HFF-Myc (cell line): Measurements from ENCODE around the gene CIAO2B.

ENCODE experiments used
- DNase-seq: peaks from one replicate; pipeline ENCODE4 v3.0.0-alpha.2; 2011; ENCODE audit warnings: low read depth; ENCODE audit errors: extremely low read depth
- H3K4me3 ChIP-seq: replicated peaks from 2 replicates; pipeline ENCODE4 v1.5.1; 2011; ENCODE audit warnings: low read depth, mild to moderate bottlenecking, control low read depth, low read length
- TF ChIP-seq, protein P1 (sequence below): IDR thresholded peaks from 2 replicates; pipeline ENCODE4 v1.5.1; 2012; ENCODE audit warnings: mild to moderate bottlenecking, low read depth, low read length, control low read depth; ENCODE audit errors: missing control alignments

Gene CIAO2B

DNA sequence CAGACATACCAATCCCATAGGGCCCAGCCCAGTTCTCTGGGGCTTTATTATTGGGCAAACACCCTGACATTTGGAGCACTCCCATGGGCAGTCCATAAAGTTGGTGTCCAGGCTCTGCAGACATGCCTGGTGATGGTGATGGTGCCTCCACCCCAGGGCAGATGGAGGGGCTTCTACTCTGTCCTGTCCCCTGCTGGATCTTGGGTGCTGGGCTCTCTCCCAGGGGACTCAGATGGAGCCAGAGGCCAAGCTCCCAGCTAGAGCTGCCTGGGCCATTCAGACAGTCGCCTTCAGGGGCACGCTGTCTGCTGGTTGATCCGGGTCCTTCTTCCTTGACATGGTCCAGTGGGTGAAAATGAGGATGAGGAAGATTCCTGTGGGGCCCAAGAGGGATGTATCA lies 26.1 kb downstream of the CIAO2B start:
- H3K4me3 ChIP-seq = no peak overlapping the region
- no peak for DNase-seq
- TF ChIP-seq, protein P1, sequence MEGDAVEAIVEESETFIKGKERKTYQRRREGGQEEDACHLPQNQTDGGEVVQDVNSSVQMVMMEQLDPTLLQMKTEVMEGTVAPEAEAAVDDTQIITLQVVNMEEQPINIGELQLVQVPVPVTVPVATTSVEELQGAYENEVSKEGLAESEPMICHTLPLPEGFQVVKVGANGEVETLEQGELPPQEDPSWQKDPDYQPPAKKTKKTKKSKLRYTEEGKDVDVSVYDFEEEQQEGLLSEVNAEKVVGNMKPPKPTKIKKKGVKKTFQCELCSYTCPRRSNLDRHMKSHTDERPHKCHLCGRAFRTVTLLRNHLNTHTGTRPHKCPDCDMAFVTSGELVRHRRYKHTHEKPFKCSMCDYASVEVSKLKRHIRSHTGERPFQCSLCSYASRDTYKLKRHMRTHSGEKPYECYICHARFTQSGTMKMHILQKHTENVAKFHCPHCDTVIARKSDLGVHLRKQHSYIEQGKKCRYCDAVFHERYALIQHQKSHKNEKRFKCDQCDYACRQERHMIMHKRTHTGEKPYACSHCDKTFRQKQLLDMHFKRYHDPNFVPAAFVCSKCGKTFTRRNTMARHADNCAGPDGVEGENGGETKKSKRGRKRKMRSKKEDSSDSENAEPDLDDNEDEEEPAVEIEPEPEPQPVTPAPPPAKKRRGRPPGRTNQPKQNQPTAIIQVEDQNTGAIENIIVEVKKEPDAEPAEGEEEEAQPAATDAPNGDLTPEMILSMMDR = no peak

DNA sequence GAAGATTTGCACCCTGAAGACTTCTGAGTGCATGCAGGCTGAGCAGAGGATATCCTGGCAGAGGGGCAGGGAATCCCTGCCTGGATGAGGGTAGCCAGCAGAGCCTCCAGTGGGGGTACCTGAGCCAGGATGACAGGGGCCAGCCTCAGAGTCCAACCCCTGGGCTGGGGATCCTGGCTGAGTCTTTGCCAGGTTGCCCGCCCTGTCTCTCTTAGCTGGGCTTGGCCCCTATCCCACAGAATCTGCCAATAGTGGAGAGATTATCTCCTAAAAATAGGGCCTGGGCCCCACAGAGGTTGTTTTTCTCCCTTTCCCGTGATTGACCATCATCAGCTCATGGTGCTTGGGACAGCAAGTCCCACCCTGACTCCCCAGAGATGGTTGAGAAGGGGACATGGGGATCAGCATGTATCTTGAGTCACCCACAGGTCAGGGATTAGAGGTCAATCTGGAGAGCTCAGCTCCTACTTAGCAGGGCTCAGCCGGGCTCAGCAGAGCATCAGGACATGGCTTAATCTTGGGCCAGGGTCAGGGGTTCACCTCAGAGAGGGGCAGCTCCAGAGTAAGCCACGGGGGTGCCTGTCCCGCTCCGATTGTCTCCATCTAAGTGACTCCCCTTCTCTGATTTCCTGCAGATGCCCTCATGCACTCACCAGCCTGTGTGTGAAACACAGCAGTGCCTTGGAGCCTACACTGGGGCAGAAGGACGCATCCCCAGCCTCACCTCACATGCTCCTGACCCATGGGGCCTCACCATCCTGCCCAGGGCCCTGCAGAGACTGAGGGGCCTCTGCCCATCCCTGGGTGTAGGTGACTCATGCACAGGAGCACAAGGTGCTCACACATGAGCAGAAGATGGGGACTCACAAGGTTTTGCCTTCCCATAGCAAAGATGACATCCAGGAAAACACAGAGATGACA lies 27.0 kb downstream of the CIAO2B start:
- no peak for DNase-seq
- TF ChIP-seq, protein P1 = no peak
- H3K4me3 ChIP-seq = no peak overlapping the region

DNA sequence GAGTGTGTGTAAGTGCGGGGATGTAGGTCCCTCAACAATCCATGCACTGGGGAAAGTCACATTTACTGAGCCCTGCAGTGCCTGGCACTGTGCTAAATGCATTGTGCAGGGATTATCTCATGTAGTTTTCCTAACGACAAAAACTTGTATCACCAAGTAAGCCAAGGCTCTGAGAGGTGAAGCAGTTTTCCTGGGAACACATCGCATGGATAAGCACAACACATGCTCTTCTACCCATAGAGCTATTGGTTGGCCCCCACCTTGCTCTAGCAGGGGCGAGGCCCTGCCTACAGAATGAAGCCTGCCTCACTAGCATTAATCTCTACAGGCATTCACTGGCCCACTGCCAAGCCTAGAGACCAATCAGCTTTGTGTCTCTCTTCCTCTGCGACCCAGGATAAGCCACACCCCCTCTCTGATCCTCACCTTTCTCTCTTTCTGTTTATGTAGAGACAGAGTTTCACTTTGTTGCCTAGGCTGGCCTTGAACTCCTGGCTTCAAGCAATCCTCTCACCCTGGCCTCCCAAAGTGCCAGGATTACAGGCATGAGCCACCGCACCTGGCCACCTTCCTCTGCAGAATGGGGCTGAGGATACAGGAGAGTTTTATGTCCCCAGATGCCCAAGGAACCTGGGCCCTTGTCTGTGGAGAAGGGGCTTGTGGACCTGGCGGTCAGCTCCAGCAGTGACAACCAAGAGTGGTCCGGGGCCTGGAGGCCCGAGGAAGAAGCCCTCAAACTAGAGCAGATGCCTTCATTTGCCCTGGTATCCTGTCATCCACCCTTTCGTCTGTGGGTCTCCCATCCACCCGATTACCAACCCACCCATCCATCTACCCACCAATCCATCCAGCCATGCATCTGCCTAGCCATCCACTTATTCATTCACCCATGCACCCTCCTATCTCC lies 28.3 kb downstream of the CIAO2B start:
- DNase-seq = no peak
- TF ChIP-seq, protein P1 = no peak
- H3K4me3 ChIP-seq = no peak overlapping the region

DNA sequence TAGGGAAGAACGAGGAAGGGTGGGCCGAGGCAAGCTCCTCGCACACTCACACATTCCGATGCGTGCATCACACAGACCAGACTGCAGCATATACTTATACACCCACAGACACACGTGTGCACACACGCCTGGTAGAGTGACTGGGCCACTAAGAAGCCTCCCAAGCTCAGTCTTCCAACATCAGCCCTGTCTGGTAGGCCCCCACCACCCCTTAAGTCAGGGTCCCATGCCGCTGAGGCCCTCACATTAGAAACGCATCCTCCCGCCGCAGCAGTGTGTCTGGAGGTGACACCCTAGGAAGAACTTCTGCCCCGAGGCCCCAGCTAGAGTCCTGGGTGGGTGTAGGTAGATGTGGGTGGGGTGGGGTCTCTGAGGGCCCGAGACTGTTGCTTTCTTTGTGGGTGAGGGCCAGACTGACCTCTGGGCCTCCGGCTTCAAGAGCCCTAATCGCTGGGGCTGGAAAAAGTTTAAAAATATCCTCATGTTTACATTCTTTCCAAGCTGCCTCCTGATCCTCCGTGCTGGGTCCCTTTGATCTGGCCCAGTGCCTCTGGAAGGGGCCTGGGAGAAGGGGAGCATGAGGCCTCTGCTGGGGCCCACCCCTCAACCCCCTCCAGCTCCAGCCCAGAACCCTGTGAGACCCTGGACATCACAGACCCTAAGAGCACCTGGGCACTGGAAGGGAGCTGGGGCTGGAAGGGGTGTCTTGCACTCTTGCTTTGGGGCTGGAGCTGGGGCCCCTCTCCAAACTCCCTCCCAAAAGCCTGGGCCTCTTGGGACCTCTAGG lies 29.2 kb downstream of the CIAO2B start:
- TF ChIP-seq, protein P1 = no peak
- no peak for DNase-seq

DNA sequence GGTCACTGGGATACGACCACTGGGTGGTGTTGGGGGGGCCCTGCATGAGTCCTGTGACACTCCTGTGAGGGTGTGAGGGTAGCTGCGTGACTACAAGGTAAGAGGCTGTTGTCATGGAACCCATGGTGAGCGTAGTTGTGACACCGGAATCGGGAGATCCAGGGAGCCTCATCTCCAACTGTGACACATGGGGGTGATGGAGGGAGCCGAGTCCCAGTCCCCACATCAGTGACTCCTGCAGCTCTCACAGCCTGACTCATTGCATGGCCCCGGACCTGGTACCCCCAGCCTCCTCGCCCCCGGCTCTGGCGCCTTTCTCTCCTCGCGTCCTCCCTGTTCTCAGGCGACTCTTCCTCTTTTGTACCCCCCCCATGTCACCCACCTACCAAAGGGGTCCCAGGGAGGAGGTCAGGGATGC lies 29.8 kb downstream of the CIAO2B start:
- no peak overlapping the region for H3K4me3 ChIP-seq
- TF ChIP-seq, protein P1 = no peak
- no peak for DNase-seq

More for the DNA sequence above, 29.2 kb downstream of the CIAO2B start:
- no peak overlapping the region for H3K4me3 ChIP-seq

DNA sequence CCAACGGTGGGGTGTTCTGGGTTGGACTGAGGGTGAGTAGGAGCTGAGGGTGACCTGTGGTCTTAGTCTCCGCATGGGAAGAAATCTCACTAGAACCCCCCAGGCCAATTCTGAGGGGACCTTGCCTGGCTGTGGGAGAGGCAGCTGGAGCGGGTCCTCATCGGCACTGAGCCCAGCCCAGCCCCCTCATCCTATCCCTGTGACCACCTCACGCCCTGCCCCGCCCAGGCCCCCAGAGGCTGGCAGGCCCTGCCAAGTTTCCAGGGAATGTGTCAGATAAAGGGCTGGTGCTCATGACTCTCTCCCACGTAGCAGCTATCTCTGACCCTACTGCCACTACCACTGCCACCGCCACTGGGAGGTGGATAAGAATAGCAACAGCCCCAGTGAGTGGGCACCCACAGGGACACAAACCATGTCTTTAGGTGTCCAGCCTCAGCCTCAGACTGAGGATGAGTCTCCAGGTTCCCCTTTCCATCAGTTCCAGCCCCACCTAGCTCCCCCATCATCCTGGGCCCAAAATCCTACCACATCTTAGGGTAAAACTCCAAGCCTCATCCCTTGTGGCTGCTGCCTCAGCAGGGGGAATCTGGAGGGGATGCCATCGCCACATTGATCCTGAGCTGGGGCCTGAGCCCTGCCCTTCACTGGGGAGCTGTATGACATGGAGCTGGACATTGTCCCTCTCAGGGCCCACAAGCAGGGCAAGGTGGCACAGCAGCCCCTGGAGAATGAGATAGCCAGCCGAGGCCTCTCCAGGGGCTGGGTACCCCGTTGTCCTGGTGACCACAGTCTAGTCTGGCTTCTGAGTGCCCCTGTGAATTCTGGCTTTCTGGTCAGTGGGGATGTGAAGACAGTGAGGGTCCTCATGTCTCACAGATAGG lies 30.4 kb downstream of the CIAO2B start:
- TF ChIP-seq, protein P1 = no peak
- H3K4me3 ChIP-seq = no peak overlapping the region
- DNase-seq = no peak
